ENCODE data around the gene SNRNP35. TPM values are rescaled to one million over a fixed set of nuclear protein-coding genes. Genes with fewer than 3 reads are reported as not detected.
A peak's percentile ranks its signal among the peaks of the same experiment; 100 is the strongest.

Gene SNRNP35
- total and polyA plus RNA-seq, 9 of the 15 experiments (the other 6 are each of a cell fraction or from before 2014, with no cell fraction given), result 17.7 to 41.0 (median 25.5) TPM

DNA sequence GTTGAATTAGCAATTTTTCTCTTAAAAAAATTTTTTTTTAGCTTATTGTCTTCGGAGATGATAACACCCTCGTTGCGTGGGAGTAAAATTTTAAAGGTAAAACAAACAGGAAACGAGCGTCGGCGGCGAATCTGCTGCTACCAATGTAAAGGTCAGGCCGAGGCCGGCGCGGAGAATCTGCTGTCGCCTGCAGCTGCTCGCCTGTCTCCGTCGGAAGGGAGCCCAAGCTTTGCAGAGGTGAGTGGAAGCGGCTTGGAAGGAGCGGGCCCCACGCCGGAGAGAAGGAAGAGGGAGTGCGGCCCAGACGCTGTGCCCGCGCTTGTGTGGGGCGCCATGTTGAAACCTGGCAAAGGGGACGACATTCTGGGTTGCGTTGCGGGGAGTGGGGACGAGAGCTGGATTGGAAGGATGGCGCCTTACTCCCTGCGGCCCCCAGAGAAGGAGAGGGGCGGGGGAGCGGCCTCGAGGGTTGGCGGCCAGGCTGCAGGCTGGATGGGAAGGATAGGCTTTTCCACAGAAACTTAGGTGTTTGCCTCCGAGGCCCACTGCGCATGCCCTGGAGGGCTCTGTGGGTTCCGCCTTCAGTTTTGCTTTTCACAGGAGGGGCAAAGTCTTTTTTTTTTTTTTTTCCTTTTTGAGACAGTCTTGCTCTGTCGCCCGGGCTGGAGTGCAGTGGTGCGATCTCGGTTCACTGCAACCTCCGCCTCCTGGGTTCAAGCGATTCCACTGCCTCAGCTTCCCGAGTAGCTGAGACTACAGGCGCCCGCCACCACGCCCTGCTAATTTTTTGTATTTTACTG lies at the start of gene SNRNP35 (continued):
- TF ChIP-seq, protein P1, sequence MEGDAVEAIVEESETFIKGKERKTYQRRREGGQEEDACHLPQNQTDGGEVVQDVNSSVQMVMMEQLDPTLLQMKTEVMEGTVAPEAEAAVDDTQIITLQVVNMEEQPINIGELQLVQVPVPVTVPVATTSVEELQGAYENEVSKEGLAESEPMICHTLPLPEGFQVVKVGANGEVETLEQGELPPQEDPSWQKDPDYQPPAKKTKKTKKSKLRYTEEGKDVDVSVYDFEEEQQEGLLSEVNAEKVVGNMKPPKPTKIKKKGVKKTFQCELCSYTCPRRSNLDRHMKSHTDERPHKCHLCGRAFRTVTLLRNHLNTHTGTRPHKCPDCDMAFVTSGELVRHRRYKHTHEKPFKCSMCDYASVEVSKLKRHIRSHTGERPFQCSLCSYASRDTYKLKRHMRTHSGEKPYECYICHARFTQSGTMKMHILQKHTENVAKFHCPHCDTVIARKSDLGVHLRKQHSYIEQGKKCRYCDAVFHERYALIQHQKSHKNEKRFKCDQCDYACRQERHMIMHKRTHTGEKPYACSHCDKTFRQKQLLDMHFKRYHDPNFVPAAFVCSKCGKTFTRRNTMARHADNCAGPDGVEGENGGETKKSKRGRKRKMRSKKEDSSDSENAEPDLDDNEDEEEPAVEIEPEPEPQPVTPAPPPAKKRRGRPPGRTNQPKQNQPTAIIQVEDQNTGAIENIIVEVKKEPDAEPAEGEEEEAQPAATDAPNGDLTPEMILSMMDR (IDR thresholded peaks at IDR 0.05 in 2 of 3, conservative IDR thresholded peaks at IDR 0.05 in 1 of 3; ENCODE audit: insufficient read depth in 2 of 3, low read depth in 1 of 3, low read length in 3 of 3), result no peak
- TF ChIP-seq ZNF165 (CRISPR knock-in tag; IDR thresholded peaks at IDR 0.05; ENCODE audit: borderline replicate concordance), result no peak
- TF ChIP-seq, protein P2, sequence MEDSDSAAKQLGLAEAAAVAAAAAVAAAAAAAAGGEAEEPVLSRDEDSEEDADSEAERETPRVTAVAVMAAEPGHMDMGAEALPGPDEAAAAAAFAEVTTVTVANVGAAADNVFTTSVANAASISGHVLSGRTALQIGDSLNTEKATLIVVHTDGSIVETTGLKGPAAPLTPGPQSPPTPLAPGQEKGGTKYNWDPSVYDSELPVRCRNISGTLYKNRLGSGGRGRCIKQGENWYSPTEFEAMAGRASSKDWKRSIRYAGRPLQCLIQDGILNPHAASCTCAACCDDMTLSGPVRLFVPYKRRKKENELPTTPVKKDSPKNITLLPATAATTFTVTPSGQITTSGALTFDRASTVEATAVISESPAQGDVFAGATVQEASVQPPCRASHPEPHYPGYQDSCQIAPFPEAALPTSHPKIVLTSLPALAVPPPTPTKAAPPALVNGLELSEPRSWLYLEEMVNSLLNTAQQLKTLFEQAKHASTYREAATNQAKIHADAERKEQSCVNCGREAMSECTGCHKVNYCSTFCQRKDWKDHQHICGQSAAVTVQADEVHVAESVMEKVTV (CRISPR knock-in tag; IDR thresholded peaks at IDR 0.05), result no peak
- TF ChIP-seq, protein P3, sequence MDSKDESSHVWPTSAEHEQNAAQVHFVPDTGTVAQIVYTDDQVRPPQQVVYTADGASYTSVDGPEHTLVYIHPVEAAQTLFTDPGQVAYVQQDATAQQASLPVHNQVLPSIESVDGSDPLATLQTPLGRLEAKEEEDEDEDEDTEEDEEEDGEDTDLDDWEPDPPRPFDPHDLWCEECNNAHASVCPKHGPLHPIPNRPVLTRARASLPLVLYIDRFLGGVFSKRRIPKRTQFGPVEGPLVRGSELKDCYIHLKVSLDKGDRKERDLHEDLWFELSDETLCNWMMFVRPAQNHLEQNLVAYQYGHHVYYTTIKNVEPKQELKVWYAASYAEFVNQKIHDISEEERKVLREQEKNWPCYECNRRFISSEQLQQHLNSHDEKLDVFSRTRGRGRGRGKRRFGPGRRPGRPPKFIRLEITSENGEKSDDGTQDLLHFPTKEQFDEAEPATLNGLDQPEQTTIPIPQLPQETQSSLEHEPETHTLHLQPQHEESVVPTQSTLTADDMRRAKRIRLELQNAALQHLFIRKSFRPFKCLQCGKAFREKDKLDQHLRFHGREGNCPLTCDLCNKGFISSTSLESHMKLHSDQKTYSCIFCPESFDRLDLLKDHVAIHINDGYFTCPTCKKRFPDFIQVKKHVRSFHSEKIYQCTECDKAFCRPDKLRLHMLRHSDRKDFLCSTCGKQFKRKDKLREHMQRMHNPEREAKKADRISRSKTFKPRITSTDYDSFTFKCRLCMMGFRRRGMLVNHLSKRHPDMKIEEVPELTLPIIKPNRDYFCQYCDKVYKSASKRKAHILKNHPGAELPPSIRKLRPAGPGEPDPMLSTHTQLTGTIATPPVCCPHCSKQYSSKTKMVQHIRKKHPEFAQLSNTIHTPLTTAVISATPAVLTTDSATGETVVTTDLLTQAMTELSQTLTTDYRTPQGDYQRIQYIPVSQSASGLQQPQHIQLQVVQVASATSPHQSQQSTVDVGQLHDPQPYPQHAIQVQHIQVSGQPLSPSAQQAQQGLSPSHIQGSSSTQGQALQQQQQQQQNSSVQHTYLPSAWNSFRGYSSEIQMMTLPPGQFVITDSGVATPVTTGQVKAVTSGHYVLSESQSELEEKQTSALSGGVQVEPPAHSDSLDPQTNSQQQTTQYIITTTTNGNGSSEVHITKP (IDR thresholded peaks at IDR 0.05; ENCODE audit: partially characterized antibody), result peak; percentile 5
- TF ChIP-seq, protein P4, sequence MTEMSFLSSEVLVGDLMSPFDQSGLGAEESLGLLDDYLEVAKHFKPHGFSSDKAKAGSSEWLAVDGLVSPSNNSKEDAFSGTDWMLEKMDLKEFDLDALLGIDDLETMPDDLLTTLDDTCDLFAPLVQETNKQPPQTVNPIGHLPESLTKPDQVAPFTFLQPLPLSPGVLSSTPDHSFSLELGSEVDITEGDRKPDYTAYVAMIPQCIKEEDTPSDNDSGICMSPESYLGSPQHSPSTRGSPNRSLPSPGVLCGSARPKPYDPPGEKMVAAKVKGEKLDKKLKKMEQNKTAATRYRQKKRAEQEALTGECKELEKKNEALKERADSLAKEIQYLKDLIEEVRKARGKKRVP (CRISPR knock-in tag; IDR thresholded peaks at IDR 0.05), result no peak
- no peak for TF ChIP-seq EZH2 (IDR thresholded peaks at IDR 0.05; ENCODE audit: borderline replicate concordance, low read depth, low read length)
- TF ChIP-seq ZMIZ1 (IDR thresholded peaks at IDR 0.05; ENCODE audit: low read depth in 2 of 2, low read length in 2 of 2), result no peak
- TF ChIP-seq, protein P5, sequence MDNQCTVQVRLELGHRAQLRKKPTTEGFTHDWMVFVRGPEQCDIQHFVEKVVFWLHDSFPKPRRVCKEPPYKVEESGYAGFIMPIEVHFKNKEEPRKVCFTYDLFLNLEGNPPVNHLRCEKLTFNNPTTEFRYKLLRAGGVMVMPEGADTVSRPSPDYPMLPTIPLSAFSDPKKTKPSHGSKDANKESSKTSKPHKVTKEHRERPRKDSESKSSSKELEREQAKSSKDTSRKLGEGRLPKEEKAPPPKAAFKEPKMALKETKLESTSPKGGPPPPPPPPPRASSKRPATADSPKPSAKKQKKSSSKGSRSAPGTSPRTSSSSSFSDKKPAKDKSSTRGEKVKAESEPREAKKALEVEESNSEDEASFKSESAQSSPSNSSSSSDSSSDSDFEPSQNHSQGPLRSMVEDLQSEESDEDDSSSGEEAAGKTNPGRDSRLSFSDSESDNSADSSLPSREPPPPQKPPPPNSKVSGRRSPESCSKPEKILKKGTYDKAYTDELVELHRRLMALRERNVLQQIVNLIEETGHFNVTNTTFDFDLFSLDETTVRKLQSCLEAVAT (IDR thresholded peaks at IDR 0.05), result no peak; a peak in 1 of 4 replicates
- TF ChIP-seq HDAC3 (IDR thresholded peaks at IDR 0.05; ENCODE audit: borderline replicate concordance, partially characterized antibody), result peak; percentile 24
- peak; percentile 94 for TF ChIP-seq XRCC5 (IDR thresholded peaks at IDR 0.05; ENCODE audit: low read depth, low read length)
- peak; percentile 18 for TF ChIP-seq HNRNPLL (IDR thresholded peaks at IDR 0.05; ENCODE audit: low read depth, low read length, poor library complexity, severe bottlenecking)
- no peak; the same call in 1 of the 2 replicates for TF ChIP-seq LEF1 (IDR thresholded peaks at IDR 0.05)

Data from K562 (cell line).